PC-3 (cell line): ENCODE measurements around the gene ACAD9.

Experiments
- CTCF ChIP-seq: fragments of 300-600 bp; sonication (generic); conservative IDR thresholded peaks from 2 replicates; pipeline ENCODE4 v1.5.1; 2017; ENCODE audit warnings: antibody characterized with exemption, low read depth, mild to moderate bottlenecking, low read length
- EZH2 ChIP-seq: fragments of 300-600 bp; sonication (generic); IDR thresholded peaks from one replicate; pipeline ENCODE4 v1.6.1; 2017; ENCODE audit warnings: antibody characterized with exemption, mild to moderate bottlenecking, low read length; ENCODE audit not compliant: unreplicated experiment
- EZH2phosphoT487 ChIP-seq: fragments of 300-600 bp; sonication (generic); IDR thresholded peaks from 2 replicates; pipeline ENCODE4 v1.6.1; 2018; ENCODE audit warnings: mild to moderate bottlenecking, antibody characterized with exemption, low read length, borderline replicate concordance

- TF ChIP-seq CTCF (no peak), EZH2 (no peak), EZH2phosphoT487 (no peak)
Observed at GRCh38 chr3:128841926-128842920, 37.2 kb upstream of the ACAD9 start.
